Neural cell (in vitro differentiated cells): ENCODE measurements around the gene SLC34A1. TPM values are rescaled to one million over a fixed set of nuclear protein-coding genes. Genes with fewer than 3 reads are reported as not detected.

Experiments used
- H2AFZ ChIP-seq: fragments of 200-600, 300-800 bp; sonication (generic), shearing (Covaris generic); 2 replicates; pipeline ENCODE4 v1.6.0; 2014; ENCODE audit warnings: low read depth, mild to moderate bottlenecking, antibody characterized with exemption, low read length, moderate library complexity
- H3F3A ChIP-seq: fragments of 200-600 bp; shearing (Covaris generic); 2 replicates; pipeline ENCODE4 v1.6.1; 2016; ENCODE audit warnings: mild to moderate bottlenecking, moderate library complexity, mixed read lengths, antibody characterized with exemption, low read length; ENCODE audit not compliant: insufficient read depth, poor library complexity, severe bottlenecking
- H3K27ac ChIP-seq: fragments of 200-600, 300-800 bp; sonication (generic), shearing (Covaris generic); 2 replicates; pipeline ENCODE4 v1.5.1; 2014; ENCODE audit warnings: mild to moderate bottlenecking, low read length, moderate library complexity
- H3K27me3 ChIP-seq: fragments of 300-800, 200-600 bp; sonication (generic), shearing (Covaris generic); 2 replicates; pipeline ENCODE4 v1.6.0; 2014; ENCODE audit warnings: mild to moderate bottlenecking, low read depth, low read length, moderate library complexity; ENCODE audit not compliant: insufficient read depth
- H3K36me3 ChIP-seq: fragments of 300-800, 200-600 bp; sonication (generic), shearing (Covaris generic); 2 replicates; pipeline ENCODE4 v1.5.1; 2014; ENCODE audit warnings: mild to moderate bottlenecking, antibody characterized with exemption, low read length, moderate library complexity; ENCODE audit not compliant: insufficient read depth
- H3K4me2 ChIP-seq: fragments of 300-800, 200-600 bp; sonication (generic), shearing (Covaris generic); 2 replicates; pipeline ENCODE4 v1.6.0; 2014; ENCODE audit warnings: mild to moderate bottlenecking, low read length
- H3K4me3 ChIP-seq: fragments of 300-800, 200-600 bp; sonication (generic), shearing (Covaris generic); 2 replicates; pipeline ENCODE4 v1.5.1; 2014; ENCODE audit warnings: mild to moderate bottlenecking, low read length, moderate library complexity
- H3K79me2 ChIP-seq: fragments of 200-600 bp; shearing (Covaris generic); replicated peaks from 2 replicates; pipeline ENCODE4 v1.6.0; 2014; ENCODE audit warnings: mild to moderate bottlenecking, low read length, moderate library complexity; ENCODE audit not compliant: insufficient read depth
- H3K9ac ChIP-seq: fragments of 300-800, 200-600 bp; sonication (generic), shearing (Covaris generic); 2 replicates; pipeline ENCODE4 v1.6.1; 2016; ENCODE audit warnings: mild to moderate bottlenecking, low read length, mixed read lengths
- H3K9me2 ChIP-seq: fragments of 200-600 bp; shearing (Covaris generic); 2 replicates; pipeline ENCODE4 v1.6.1; 2016; ENCODE audit warnings: mild to moderate bottlenecking, low read length, mixed read lengths; ENCODE audit not compliant: insufficient read depth
- H3K9me3 ChIP-seq: fragments of 200-600, 300-800 bp; sonication (generic), shearing (Covaris generic); 2 replicates; pipeline ENCODE4 v1.6.1; 2016; ENCODE audit warnings: mild to moderate bottlenecking, mixed run types, low read length, moderate library complexity, mixed read lengths
- H4K20me1 ChIP-seq: fragments of 200-600 bp; shearing (Covaris generic); 2 replicates; pipeline ENCODE4 v1.6.1; 2016; ENCODE audit warnings: mild to moderate bottlenecking, mixed run types; ENCODE audit not compliant: insufficient read depth
- EP300 ChIP-seq: fragments of 450-650 bp; conservative IDR thresholded peaks from 2 replicates; pipeline ENCODE4 v1.6.1; 2014; ENCODE audit warnings: antibody characterized with exemption, mild to moderate bottlenecking, moderate library complexity; ENCODE audit not compliant: poor library complexity, severe bottlenecking
- EZH2 ChIP-seq: fragments of 200-600, 300-800 bp; shearing (Covaris generic), sonication (generic); IDR thresholded peaks from 2 replicates; pipeline ENCODE4 v1.6.1; 2014; ENCODE audit warnings: antibody characterized with exemption, low read length, borderline replicate concordance, mild to moderate bottlenecking; ENCODE audit not compliant: insufficient read depth, poor library complexity, severe bottlenecking
- MXI1 ChIP-seq: fragments of 450-650 bp; conservative IDR thresholded peaks from 2 replicates; pipeline ENCODE4 v1.6.1; 2014; ENCODE audit warnings: antibody characterized with exemption, mild to moderate bottlenecking; ENCODE audit not compliant: poor library complexity, severe bottlenecking
- POLR2AphosphoS5 ChIP-seq: IDR thresholded peaks from 2 replicates; pipeline ENCODE4 v1.6.1; 2012
- RAD21 ChIP-seq: fragments of 450-650 bp; conservative IDR thresholded peaks from 2 replicates; pipeline ENCODE4 v1.6.1; 2014; ENCODE audit warnings: antibody characterized with exemption, mild to moderate bottlenecking, moderate library complexity
- SMC3 ChIP-seq: fragments of 450-650 bp; conservative IDR thresholded peaks from 2 replicates; pipeline ENCODE4 v1.6.1; 2014; ENCODE audit warnings: antibody characterized with exemption, mild to moderate bottlenecking, moderate library complexity; ENCODE audit not compliant: poor library complexity
- TAF1 ChIP-seq: IDR thresholded peaks from 2 replicates; pipeline ENCODE4 v1.6.1; 2012; ENCODE audit warnings: low read depth
- polyA plus RNA-seq: library from polyadenylated mRNA; depleted of rRNA; stranded (reverse); fragments of >200 nt; gene quantifications from 2 replicates; pipeline ENCODE4 v1.2.3, GENCODE V29; 2014
- TF ChIP-seq, protein P1 (sequence below): fragments of 450-650 bp; IDR thresholded peaks from 2 replicates; pipeline ENCODE4 v1.5.1; 2014; ENCODE audit warnings: antibody characterized with exemption, mild to moderate bottlenecking, moderate library complexity; ENCODE audit not compliant: poor library complexity, severe bottlenecking
- TF ChIP-seq, protein P2 (sequence below): IDR thresholded peaks from 2 replicates; pipeline ENCODE4 v1.6.1; 2012; ENCODE audit warnings: borderline replicate concordance

Gene SLC34A1
- polyA plus RNA-seq, 1 donor from 2014 or later = not detected

DNA sequence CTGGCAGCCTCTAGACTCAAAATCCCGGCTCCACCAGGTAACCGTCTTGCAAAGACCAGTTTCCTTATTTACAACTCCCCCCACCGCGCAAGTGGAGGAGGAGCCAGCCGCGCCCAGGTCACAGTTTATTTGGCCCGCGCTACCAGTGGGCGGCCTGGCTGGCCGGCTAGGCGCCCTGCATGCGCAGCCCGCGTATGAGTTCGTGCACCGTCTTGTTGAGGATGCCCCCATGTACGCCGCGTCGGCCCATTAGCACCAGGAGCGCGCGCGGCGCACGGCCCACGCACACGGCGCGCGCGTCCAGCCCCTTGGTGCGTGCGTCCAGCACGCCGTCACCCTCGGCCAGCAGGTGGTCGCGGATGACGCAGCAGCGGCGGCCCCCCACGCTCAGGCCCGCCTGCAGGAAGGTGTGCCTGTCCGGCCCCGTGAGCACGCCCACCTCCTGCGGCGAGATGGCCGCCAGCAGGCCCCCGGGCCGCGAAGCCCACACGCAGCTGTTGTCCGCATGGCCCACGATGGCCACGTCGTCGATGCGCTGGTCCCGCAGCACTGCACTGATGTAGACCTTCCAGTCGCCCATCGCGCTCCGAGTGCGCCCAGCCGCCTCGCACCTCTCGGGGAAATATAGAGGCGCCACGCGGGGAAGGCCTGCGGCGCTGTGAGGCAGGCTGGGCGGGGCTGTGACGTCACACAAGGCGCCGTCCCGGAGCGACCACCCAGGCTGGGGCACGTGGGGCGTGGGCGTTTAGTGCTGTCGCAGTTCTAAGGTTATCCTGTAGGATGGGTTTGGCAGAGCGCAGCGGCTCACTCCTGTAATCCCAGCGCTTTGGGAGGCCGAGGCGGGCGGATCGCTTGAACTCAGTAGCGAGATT lies 16.0 kb downstream of the SLC34A1 start, which contains the start of gene PFN3:
Gene PFN3 (minus strand): TSS at position 665 of the 872 bp plus-strand sequence. CDS start 85 bp downstream, at position 580.
- no peak within 1 kb of the TSS for H3K4me2 ChIP-seq
- no peak within 1 kb of the TSS for H2AFZ ChIP-seq
- no peak within 1 kb of the TSS for H3K27ac ChIP-seq
- H3K79me2 ChIP-seq = no peaks in the 10 kb centered on the region
- no peaks in the 10 kb centered on the region for H3K36me3 ChIP-seq
- H3K4me3 ChIP-seq = no peak within 1 kb of the TSS
- H3K9ac ChIP-seq = no peak within 1 kb of the TSS
- peaks cover 42% of the 10 kb centered on the region for H3K27me3 ChIP-seq
- no peak for TF ChIP-seq EP300
- TF ChIP-seq MXI1 = no peak
- TF ChIP-seq TAF1 = no peak
- TF ChIP-seq EZH2 = no peak
- TF ChIP-seq, protein P1, sequence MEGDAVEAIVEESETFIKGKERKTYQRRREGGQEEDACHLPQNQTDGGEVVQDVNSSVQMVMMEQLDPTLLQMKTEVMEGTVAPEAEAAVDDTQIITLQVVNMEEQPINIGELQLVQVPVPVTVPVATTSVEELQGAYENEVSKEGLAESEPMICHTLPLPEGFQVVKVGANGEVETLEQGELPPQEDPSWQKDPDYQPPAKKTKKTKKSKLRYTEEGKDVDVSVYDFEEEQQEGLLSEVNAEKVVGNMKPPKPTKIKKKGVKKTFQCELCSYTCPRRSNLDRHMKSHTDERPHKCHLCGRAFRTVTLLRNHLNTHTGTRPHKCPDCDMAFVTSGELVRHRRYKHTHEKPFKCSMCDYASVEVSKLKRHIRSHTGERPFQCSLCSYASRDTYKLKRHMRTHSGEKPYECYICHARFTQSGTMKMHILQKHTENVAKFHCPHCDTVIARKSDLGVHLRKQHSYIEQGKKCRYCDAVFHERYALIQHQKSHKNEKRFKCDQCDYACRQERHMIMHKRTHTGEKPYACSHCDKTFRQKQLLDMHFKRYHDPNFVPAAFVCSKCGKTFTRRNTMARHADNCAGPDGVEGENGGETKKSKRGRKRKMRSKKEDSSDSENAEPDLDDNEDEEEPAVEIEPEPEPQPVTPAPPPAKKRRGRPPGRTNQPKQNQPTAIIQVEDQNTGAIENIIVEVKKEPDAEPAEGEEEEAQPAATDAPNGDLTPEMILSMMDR = no peak
- TF ChIP-seq, protein P2, sequence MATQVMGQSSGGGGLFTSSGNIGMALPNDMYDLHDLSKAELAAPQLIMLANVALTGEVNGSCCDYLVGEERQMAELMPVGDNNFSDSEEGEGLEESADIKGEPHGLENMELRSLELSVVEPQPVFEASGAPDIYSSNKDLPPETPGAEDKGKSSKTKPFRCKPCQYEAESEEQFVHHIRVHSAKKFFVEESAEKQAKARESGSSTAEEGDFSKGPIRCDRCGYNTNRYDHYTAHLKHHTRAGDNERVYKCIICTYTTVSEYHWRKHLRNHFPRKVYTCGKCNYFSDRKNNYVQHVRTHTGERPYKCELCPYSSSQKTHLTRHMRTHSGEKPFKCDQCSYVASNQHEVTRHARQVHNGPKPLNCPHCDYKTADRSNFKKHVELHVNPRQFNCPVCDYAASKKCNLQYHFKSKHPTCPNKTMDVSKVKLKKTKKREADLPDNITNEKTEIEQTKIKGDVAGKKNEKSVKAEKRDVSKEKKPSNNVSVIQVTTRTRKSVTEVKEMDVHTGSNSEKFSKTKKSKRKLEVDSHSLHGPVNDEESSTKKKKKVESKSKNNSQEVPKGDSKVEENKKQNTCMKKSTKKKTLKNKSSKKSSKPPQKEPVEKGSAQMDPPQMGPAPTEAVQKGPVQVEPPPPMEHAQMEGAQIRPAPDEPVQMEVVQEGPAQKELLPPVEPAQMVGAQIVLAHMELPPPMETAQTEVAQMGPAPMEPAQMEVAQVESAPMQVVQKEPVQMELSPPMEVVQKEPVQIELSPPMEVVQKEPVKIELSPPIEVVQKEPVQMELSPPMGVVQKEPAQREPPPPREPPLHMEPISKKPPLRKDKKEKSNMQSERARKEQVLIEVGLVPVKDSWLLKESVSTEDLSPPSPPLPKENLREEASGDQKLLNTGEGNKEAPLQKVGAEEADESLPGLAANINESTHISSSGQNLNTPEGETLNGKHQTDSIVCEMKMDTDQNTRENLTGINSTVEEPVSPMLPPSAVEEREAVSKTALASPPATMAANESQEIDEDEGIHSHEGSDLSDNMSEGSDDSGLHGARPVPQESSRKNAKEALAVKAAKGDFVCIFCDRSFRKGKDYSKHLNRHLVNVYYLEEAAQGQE = no peak
- no peak for TF ChIP-seq POLR2AphosphoS5
- H3F3A ChIP-seq = no peaks in the 10 kb centered on the region
- H4K20me1 ChIP-seq = no peaks in the 10 kb centered on the region
- H3K9me3 ChIP-seq = no peaks in the 10 kb centered on the region
- no peaks in the 10 kb centered on the region for H3K9me2 ChIP-seq

- Histone ChIP-seq H3K36me3 (no peaks in the 10 kb centered on the region), H3K27ac (peak overlapping the region; percentile 34), H2AFZ (peak overlapping the region; percentile 63), H3K4me2 (no peak overlapping the region), H3K9ac (peak overlapping the region; percentile 55), H3K79me2 (no peaks in the 10 kb centered on the region), H3K9me2 (no peaks in the 10 kb centered on the region), H3K27me3 (peaks cover 42% of the 10 kb centered on the region), H4K20me1 (no peaks in the 10 kb centered on the region), H3K9me3 (no peaks in the 10 kb centered on the region), H3K4me3 (peak overlapping the region; percentile 65), H3F3A (no peaks in the 10 kb centered on the region)
- TF ChIP-seq, protein P2 = no peak
- TF ChIP-seq SMC3 (peak; percentile 75), TAF1 (no peak), EZH2 (no peak), MXI1 (no peak), POLR2AphosphoS5 (peak; percentile 49), EP300 (no peak), RAD21 (peak; percentile 65)
- TF ChIP-seq, protein P1 = peak; percentile 79
Measured at GRCh38 chr5:177402271-177403043, 18.2 kb downstream of the SLC34A1 start.
